ENCODE measurements around the gene ARID5A. TPM values are rescaled to one million over a fixed set of nuclear protein-coding genes. Genes with fewer than 3 reads are reported as not detected.

Gene ARID5A
- total and polyA plus RNA-seq, 10 of the 15 experiments (the other 5 are each of a cell fraction or from before 2014, with no cell fraction given): 0.76 to 87.1 (median 37.6) TPM

DNA sequence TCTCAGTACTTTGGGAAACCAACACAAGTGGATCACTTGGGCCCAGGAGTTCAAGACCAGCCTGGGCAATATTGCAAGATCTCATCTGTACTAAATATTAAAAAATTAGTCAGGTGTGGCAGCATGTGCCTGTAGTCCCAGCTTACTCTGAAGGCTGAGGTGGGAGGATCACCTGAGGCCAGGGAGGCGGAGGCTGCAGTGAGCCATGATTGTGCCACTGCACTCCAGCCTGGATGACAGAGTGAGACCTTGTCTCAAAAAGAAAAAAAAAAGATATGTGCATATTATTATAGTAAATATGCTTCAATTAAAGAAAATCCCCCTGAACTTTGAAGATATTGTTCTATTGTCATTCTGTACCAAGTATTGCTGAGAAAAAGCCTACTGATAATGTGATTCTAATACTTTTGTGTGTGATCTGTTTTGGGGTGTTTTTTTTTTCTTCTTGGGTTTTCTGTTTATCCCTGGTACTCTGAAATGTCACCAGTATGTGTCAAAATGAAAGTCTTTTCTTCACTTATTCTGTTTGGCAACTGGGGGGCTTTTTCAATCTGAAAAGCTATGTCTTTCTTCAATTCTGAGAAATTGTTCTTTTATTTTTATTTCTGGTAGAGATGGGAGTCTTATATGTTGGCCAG lies 44.6 kb upstream of the ARID5A start:
- RAD21 ChIA-PET (ENCODE audit: unreplicated experiment): interaction anchor here (0.7 to 1.8 kb wide), 5 partner anchors 10 to 41 kb away, joined by 3 to 9 read pairs (median 4); partner anchors contain the start of gene NEURL3

More for the DNA sequence above, 44.6 kb upstream of the ARID5A start:
- no peak overlapping the region for H3K4me3 ChIP-seq
- ChIA-PET SMC1A (ENCODE audit: uncharacterized antibody, unreplicated experiment) (interaction anchor here (0.7 to 2.1 kb wide), 5 partner anchors 10 to 85 kb away, joined by 3 to 8 read pairs (median 3); partner anchors contain the start of gene NEURL3), POLR2A (interaction anchor here (1.0 to 1.1 kb wide), 3 partner anchors 12 to 36 kb away, joined by 3 to 4 read pairs (median 4); partner anchors contain the start of gene NEURL3), CTCF (interaction anchor here (0.8 to 3.8 kb wide), 8 partner anchors 11 to 87 kb away, joined by 3 to 15 read pairs (median 6); partner anchors contain the start of gene NEURL3)
- ATAC-seq (peak; percentile 39), FAIRE-seq (no peak), DNase-seq (ENCODE audit: low read depth, low spot score) (no peak)
- H3K27ac ChIP-seq (ENCODE audit: control insufficient read depth, insufficient read depth): no peak overlapping the region
- peak; percentile 42; the same call in 1 of the 2 replicates for TF ChIP-seq ZNF384 (IDR thresholded peaks at IDR 0.05; ENCODE audit: borderline replicate concordance, low read depth, low read length)
- TF ChIP-seq IRF4 (IDR thresholded peaks at IDR 0.05; ENCODE audit: low read depth, low read length): no peak
- TF ChIP-seq, protein P1, sequence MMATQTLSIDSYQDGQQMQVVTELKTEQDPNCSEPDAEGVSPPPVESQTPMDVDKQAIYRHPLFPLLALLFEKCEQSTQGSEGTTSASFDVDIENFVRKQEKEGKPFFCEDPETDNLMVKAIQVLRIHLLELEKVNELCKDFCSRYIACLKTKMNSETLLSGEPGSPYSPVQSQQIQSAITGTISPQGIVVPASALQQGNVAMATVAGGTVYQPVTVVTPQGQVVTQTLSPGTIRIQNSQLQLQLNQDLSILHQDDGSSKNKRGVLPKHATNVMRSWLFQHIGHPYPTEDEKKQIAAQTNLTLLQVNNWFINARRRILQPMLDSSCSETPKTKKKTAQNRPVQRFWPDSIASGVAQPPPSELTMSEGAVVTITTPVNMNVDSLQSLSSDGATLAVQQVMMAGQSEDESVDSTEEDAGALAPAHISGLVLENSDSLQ (IDR thresholded peaks at IDR 0.05): 0 out of 2 replicates have a peak, but pooled peaks have one; percentile 16
- TF ChIP-seq, protein P2, sequence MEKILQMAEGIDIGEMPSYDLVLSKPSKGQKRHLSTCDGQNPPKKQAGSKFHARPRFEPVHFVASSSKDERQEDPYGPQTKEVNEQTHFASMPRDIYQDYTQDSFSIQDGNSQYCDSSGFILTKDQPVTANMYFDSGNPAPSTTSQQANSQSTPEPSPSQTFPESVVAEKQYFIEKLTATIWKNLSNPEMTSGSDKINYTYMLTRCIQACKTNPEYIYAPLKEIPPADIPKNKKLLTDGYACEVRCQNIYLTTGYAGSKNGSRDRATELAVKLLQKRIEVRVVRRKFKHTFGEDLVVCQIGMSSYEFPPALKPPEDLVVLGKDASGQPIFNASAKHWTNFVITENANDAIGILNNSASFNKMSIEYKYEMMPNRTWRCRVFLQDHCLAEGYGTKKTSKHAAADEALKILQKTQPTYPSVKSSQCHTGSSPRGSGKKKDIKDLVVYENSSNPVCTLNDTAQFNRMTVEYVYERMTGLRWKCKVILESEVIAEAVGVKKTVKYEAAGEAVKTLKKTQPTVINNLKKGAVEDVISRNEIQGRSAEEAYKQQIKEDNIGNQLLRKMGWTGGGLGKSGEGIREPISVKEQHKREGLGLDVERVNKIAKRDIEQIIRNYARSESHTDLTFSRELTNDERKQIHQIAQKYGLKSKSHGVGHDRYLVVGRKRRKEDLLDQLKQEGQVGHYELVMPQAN (conservative IDR thresholded peaks at IDR 0.05): no peak
- no peak for TF ChIP-seq SREBF1 (IDR thresholded peaks at IDR 0.05; ENCODE audit: low read length)
- TF ChIP-seq ATF7 (IDR thresholded peaks at IDR 0.05; ENCODE audit: low read depth): no peak
- TF ChIP-seq NR2C2 (IDR thresholded peaks at IDR 0.05; ENCODE audit: borderline replicate concordance, control insufficient read depth, insufficient read length, low read depth): no peak
- TF ChIP-seq, protein P3, sequence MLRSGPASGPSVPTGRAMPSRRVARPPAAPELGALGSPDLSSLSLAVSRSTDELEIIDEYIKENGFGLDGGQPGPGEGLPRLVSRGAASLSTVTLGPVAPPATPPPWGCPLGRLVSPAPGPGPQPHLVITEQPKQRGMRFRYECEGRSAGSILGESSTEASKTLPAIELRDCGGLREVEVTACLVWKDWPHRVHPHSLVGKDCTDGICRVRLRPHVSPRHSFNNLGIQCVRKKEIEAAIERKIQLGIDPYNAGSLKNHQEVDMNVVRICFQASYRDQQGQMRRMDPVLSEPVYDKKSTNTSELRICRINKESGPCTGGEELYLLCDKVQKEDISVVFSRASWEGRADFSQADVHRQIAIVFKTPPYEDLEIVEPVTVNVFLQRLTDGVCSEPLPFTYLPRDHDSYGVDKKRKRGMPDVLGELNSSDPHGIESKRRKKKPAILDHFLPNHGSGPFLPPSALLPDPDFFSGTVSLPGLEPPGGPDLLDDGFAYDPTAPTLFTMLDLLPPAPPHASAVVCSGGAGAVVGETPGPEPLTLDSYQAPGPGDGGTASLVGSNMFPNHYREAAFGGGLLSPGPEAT (IDR thresholded peaks at IDR 0.05; ENCODE audit: low read depth): 0 out of 2 replicates have a peak, but pooled peaks have one; percentile 30
- TF ChIP-seq, protein P4, sequence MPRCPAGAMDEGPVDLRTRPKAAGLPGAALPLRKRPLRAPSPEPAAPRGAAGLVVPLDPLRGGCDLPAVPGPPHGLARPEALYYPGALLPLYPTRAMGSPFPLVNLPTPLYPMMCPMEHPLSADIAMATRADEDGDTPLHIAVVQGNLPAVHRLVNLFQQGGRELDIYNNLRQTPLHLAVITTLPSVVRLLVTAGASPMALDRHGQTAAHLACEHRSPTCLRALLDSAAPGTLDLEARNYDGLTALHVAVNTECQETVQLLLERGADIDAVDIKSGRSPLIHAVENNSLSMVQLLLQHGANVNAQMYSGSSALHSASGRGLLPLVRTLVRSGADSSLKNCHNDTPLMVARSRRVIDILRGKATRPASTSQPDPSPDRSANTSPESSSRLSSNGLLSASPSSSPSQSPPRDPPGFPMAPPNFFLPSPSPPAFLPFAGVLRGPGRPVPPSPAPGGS (IDR thresholded peaks at IDR 0.05; ENCODE audit: borderline replicate concordance, insufficient read depth, low read depth, low read length, poor library complexity, severe bottlenecking): no peak
- TF ChIP-seq RUNX3 (IDR thresholded peaks at IDR 0.05; ENCODE audit: low read length): peak; percentile 24; the same call in 1 of the 2 replicates
- no peak for TF ChIP-seq ATF2 (IDR thresholded peaks at IDR 0.05; ENCODE audit: low read length)
- no peak for TF ChIP-seq POLR2AphosphoS5 (IDR thresholded peaks at IDR 0.05; ENCODE audit: low read length)
- 0 out of 2 replicates have a peak, but pooled peaks have one; percentile 31 for TF ChIP-seq NFIC (IDR thresholded peaks at IDR 0.05; ENCODE audit: low read depth, low read length)
- TF ChIP-seq EZH2 (IDR thresholded peaks at IDR 0.05; ENCODE audit: borderline replicate concordance, control insufficient read depth, low read depth, low read length): no peak
- peak; percentile 83 for TF ChIP-seq JUNB (IDR thresholded peaks at IDR 0.05)
- H3K27me3 ChIP-seq (replicated peaks in 1 of 2; ENCODE audit: control insufficient read depth in 2 of 2, insufficient read depth in 2 of 2, low read length in 1 of 2): no peaks in the 10 kb centered on the region
- no peak overlapping the region for H3K4me2 ChIP-seq (ENCODE audit: control insufficient read depth, insufficient read depth)
- H3K9ac ChIP-seq (ENCODE audit: control insufficient read depth, insufficient read depth, low read length): no peak overlapping the region
- WGBS (ENCODE audit: insufficient coverage, insufficient replicate concordance, low lambda C conversion rate, missing lambda C conversion rate): 92% methylated on average over 1 of the region's 1 CpG
- no peaks in the 10 kb centered on the region for H3K36me3 ChIP-seq (ENCODE audit: control insufficient read depth in 2 of 2, insufficient read depth in 2 of 2, low read length in 1 of 2)
- no TSS peak for BruUV-seq (replicated peaks)
- H3K4me1 ChIP-seq (ENCODE audit: control insufficient read depth, insufficient read depth, low read length): peaks cover 17% of the 10 kb centered on the region
- H3K79me2 ChIP-seq (ENCODE audit: control insufficient read depth, insufficient read depth, low read length): peaks cover 5% of the 10 kb centered on the region
- H2AFZ ChIP-seq (ENCODE audit: control insufficient read depth, low read depth, low read length): no peak overlapping the region
- H3K9me3 ChIP-seq (replicated peaks; ENCODE audit: control insufficient read depth, insufficient read depth, low read length): peaks cover 6% of the 10 kb centered on the region; the same call in 2 of the 3 replicates
- no peaks in the 10 kb centered on the region for H4K20me1 ChIP-seq (ENCODE audit: control insufficient read depth, insufficient read depth)
- intact Hi-C loops (cut with micrococcal nuclease; ENCODE audit: unreplicated experiment): no loop called here
- in situ Hi-C loops (cut with MboI): no loop called here

Data from GM12878 (cell line).